ENCODE data around the gene DDIT3. TPM values are rescaled to one million over a fixed set of nuclear protein-coding genes. Genes with fewer than 3 reads are reported as not detected.

The DDIT3 gene
- total and polyA plus RNA-seq, 2 of the 4 experiments (the other 2 are of a cell fraction): 19.4 to 54.4 TPM

DNA sequence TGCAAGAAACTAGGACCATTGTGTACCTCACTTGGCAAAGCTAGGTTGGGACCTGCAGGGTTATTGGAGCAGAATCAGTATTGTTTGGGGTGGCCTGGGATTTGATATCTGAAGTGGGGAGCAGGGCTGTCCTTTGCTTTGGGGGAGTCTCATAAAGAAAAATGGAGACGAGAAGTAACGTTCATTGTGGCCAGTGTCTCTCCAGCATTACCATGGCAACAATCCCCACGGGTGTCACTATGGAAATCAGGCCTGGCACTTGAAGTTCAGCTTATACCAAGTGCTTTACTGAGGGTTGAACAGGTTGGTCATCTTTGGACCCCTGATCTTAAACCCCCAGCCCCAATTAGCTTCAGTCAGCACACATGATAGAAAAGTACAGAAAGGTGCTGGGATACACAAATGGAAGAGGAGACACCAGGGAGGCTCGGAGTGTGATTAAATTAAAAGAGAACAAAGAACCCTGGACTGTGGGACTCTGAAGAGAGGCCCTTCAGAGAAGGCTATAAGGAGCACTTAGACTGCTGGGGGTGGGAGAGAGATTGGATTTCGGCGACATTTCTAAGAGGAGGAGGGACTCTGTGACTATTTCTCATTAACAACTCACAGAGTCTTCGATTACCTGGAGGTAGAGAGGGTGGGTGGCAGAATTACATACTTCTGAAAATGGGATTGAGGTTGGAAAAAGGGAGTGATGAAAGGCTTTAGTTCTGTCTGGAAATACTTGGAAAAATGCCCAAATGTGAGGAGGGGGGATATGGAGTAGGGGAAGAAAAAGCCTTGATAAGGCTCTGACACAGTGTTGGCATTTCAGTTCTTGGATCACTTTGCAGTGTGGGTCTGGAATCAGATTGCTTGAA, 33.3 kb upstream of the DDIT3 start (continued):
- no peak for TF ChIP-seq RCOR1 (IDR thresholded peaks at IDR 0.05; ENCODE audit: insufficient replicate concordance, low read length)

DNA sequence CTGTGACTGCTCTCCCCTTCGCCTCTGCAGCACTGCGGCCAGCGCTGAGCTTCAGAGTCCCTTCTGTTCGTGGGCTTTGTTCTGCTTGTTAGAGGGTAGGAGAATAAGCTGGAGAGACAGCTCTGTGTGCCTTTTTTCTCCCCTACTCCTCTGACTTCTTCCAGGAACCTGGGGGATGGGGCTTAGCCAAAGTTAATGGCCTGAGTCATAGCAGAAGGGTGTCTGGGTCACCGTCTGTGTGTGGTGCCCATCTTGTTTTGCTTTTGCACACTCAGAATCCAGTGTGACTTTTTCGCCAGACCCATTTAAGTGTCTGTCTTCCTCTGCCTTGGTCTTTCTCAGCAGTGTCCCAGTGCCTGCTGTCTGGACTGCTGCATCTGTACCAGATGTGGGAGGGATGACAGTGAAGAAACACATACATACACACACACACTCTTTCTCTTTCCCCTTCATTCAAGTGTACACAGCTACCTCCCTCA, 32.6 kb upstream of the DDIT3 start:
- peak; percentile 36 for DNase-seq
- no peak for TF ChIP-seq BHLHE40 (IDR thresholded peaks at IDR 0.05; ENCODE audit: low read depth, low read length)
- TF ChIP-seq FOS (IDR thresholded peaks at IDR 0.05; ENCODE audit: low read depth, low read length): no peak
- TF ChIP-seq RAD21 (IDR thresholded peaks at IDR 0.05; ENCODE audit: low read length): no peak
- no peak for TF ChIP-seq NFE2L2 (IDR thresholded peaks at IDR 0.05; ENCODE audit: low read depth, low read length)
- TF ChIP-seq, protein P1, sequence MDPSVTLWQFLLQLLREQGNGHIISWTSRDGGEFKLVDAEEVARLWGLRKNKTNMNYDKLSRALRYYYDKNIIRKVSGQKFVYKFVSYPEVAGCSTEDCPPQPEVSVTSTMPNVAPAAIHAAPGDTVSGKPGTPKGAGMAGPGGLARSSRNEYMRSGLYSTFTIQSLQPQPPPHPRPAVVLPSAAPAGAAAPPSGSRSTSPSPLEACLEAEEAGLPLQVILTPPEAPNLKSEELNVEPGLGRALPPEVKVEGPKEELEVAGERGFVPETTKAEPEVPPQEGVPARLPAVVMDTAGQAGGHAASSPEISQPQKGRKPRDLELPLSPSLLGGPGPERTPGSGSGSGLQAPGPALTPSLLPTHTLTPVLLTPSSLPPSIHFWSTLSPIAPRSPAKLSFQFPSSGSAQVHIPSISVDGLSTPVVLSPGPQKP (IDR thresholded peaks at IDR 0.05; ENCODE audit: borderline replicate concordance, low read depth, low read length): no peak
- no peak for TF ChIP-seq MAFK (IDR thresholded peaks at IDR 0.05; ENCODE audit: low read depth, low read length)
- no peak for TF ChIP-seq CTCF (conservative IDR thresholded peaks at IDR 0.05; ENCODE audit: low read depth, low read length)
- no peak for TF ChIP-seq RFX5 (IDR thresholded peaks at IDR 0.05; ENCODE audit: low read depth, low read length)
- TF ChIP-seq RCOR1 (IDR thresholded peaks at IDR 0.05; ENCODE audit: insufficient replicate concordance, low read length): no peak
- TF ChIP-seq MAZ (IDR thresholded peaks at IDR 0.05; ENCODE audit: borderline replicate concordance, low read depth, low read length): no peak
- no peak for TF ChIP-seq SMC3 (IDR thresholded peaks at IDR 0.05; ENCODE audit: low read depth, low read length)
- no peak for TF ChIP-seq CEBPB (IDR thresholded peaks at IDR 0.05; ENCODE audit: low read depth, low read length)

More for the DNA sequence above, 32.6 kb upstream of the DDIT3 start:
- Histone ChIP-seq H3K56ac (ENCODE audit: extremely low read depth, insufficient read depth, low read length) (no peak overlapping the region), H3K14ac (replicated peaks; ENCODE audit: low read depth, low read length) (no peak overlapping the region; the same call in 1 of the 2 replicates), H3K23ac (ENCODE audit: low read depth, low read length) (no peak overlapping the region), H3K4me2 (ENCODE audit: low read depth, low read length) (no peak overlapping the region; the same call in 1 of the 2 replicates), H4K20me1 (ENCODE audit: insufficient read depth, low read length) (no peaks in the 10 kb centered on the region), H2BK120ac (ENCODE audit: low read depth, low read length) (no peak overlapping the region), H3K27ac (ENCODE audit: insufficient read depth, low read length) (no peak overlapping the region), H2BK5ac (ENCODE audit: low read depth, low read length, poor library complexity, severe bottlenecking) (no peak overlapping the region), H3K4me3 (ENCODE audit: insufficient read depth, low read depth, low read length) (no peak overlapping the region), H3K9me3 (ENCODE audit: control insufficient read depth, insufficient read depth, low read length) (no peaks in the 10 kb centered on the region), H3K18ac (ENCODE audit: low read depth, low read length) (no peak overlapping the region), H3K9ac (ENCODE audit: low read depth, low read length) (no peak overlapping the region), H2BK15ac (ENCODE audit: low read depth, low read length) (no peak overlapping the region; the same call in 2 of the 3 replicates), H3K79me1 (ENCODE audit: low read depth in 1 of 2, low read length in 2 of 2) (peaks cover 0 to 4% of the 10 kb centered on the region in 2 experiments; a peak in 1 of 4 replicates), H3K4me1 (ENCODE audit: control insufficient read depth, insufficient read depth, low read length) (peaks cover 3% of the 10 kb centered on the region), H2AK5ac (ENCODE audit: low read depth, low read length) (no peak overlapping the region), H2BK20ac (ENCODE audit: low read depth, low read length) (no peak overlapping the region), H3K36me3 (ENCODE audit: control insufficient read depth, insufficient read depth, low read length) (no peaks in the 10 kb centered on the region), H2AFZ (replicated peaks; ENCODE audit: low read length, poor library complexity) (peak overlapping the region; percentile 53), H4K5ac (ENCODE audit: low read depth, low read length) (no peak overlapping the region), H3K4ac (ENCODE audit: low read depth, low read length) (no peak overlapping the region), H2AK9ac (replicated peaks; ENCODE audit: low read depth, low read length, poor library complexity) (peak overlapping the region; percentile 39), H4K8ac (ENCODE audit: low read depth in 2 of 2, low read length in 2 of 2) (no peak overlapping the region), H3K27me3 (ENCODE audit: control insufficient read depth, insufficient read depth, low read length) (peaks cover 46% of the 10 kb centered on the region), H4K91ac (ENCODE audit: insufficient read depth, low read depth, low read length) (no peak overlapping the region), H3K9me1 (ENCODE audit: insufficient read depth, low read length) (peaks cover 7% of the 10 kb centered on the region; the same call in 1 of the 2 replicates)
- in situ Hi-C loops (cut with MboI; ENCODE audit: low sequenced_read_pairs): no loop called here
- peak; percentile 39 for ATAC-seq (ENCODE audit: low read depth)
- BruUV-seq (replicated peaks): no TSS peak
- dilution Hi-C loops (cut with HindIII; ENCODE audit: low sequenced_read_pairs, unreplicated experiment): loop anchor here (25.0 kb wide), 1 partner anchor 109 kb away; no protein-coding TSS in a partner anchor
- intact Hi-C loops (cut with micrococcal nuclease): no loop called here
- ChIA-PET POLR2A (ENCODE audit: unreplicated experiment) (no interaction called here), CTCF (interaction anchor here (1.0 kb wide), 1 partner anchor 80 kb away, joined by 3 read pairs; the partner anchor contains the start of gene B4GALNT1)
- 80% methylated on average over 1 of the region's 6 CpGs; no CpG with 5 or more reads in 1 of the 2 experiments for WGBS, 2 experiments (ENCODE audit: extremely low coverage in 2 of 2, insufficient read length in 1 of 2)

Measured in IMR-90 (cell line).